Psoas muscle (tissue), 8 donors: ENCODE results near the gene EHD4. TPM values are rescaled to one million over a fixed set of nuclear protein-coding genes. Genes with fewer than 3 reads are reported as not detected.

Experiments used
- ATAC-seq, 4 donors: fragments of 200-7000 bp; cut with Tn5 transposase; one replicate each; pipeline ENCODE4 v1.9.1; 2020; ENCODE audit warnings: moderate library complexity in 3 of 4, mild to moderate bottlenecking in 2 of 4
- DNase-seq, 2 donors: peaks; one replicate each; pipeline ENCODE4 v3.0.0-alpha.2; 2020
- H3K27ac ChIP-seq: fragments of 200-600 bp; one replicate; pipeline ENCODE4 v1.8.0; 2022
- H3K27me3 ChIP-seq, 3 donors: fragments of 200-600 bp in 1 of 3; one replicate each; pipeline versions ENCODE4 v1.6.1 to v1.8.0; 2013 to 2022; ENCODE audit warnings: low read length in 2 of 3, mild to moderate bottlenecking in 2 of 3, moderate library complexity in 1 of 3; ENCODE audit not compliant: insufficient read depth in 3 of 3
- H3K36me3 ChIP-seq, 2 donors: fragments of 200-600 bp in 1 of 2; one replicate each; pipeline versions ENCODE4 v1.6.1 to v1.8.0; 2013 to 2022; ENCODE audit warnings: low read depth in 1 of 2, mild to moderate bottlenecking in 1 of 2, moderate library complexity in 1 of 2; ENCODE audit not compliant: insufficient read depth in 1 of 2
- H3K4me1 ChIP-seq: fragments of 200-600 bp; one replicate; pipeline ENCODE4 v1.8.0; 2022
- H3K4me3 ChIP-seq: fragments of 200-600 bp; one replicate; pipeline ENCODE4 v1.8.0; 2022; ENCODE audit warnings: mild to moderate bottlenecking
- H3K9me3 ChIP-seq: fragments of 200-600 bp; one replicate; pipeline ENCODE4 v1.8.0; 2022
- WGBS, 3 donors: extraction: QIAGEN DNeasy Blood & Tissue Kit; methylation state at CpG; one replicate each; pipeline versions ENCODE4 v1.1.6 to v1.1.7; 2013; 5-methylcytosine and 5-hydroxymethylcytosine counted together
- intact Hi-C, 2 donors: fragments of 100-400 bp; cut with DNase I; formaldehyde crosslinking; loops; one replicate each; pipeline versions ENCODE4 v1.11.0 to v1.14.2; 2022
- polyA plus RNA-seq, 3 donors: library from polyadenylated mRNA; stranded (reverse); fragments of 200-250 nt; gene quantifications; one replicate each; pipeline ENCODE4 v1.2.3, GENCODE V29; 2013
- total RNA-seq, 4 donors: library from RNA; stranded (reverse); fragmentation: NEBNext Ultra II Directional in 2 of 4; extraction: Animal tissue kit (Norgen Biotek cat#: 25700) in 2 of 4; gene quantifications; one replicate each; pipeline versions ENCODE4 v1.2.1 to v1.2.4, GENCODE V29; 2021 to 2023
- TF ChIP-seq, protein P1 (sequence below): fragments of 200-600 bp; IDR thresholded peaks from one replicate; pipeline ENCODE4 v1.8.0; 2022; ENCODE audit warnings: antibody characterized with exemption
- donor health status: healthy with polysubstance abuse.
- donor health status: DM: no; HTN: no; CAD: no; lungs with moderate emphysema.
- donor health status: Bipolar disorder and iron deficiency.
- donor health status: healthy.
- donor health status: DM: yes; HTN: yes; CAD: no.
- donor health status: DM: no; HTN: no; CAD: no.
- donor health status: DM: no; HTN: no; CAD: no.
- donor health status: DM: yes; HTN: yes; CAD: no.

Gene EHD4
- total and polyA plus RNA-seq, 7 donors = 1.7 to 9.6 (median 5.3) TPM

DNA sequence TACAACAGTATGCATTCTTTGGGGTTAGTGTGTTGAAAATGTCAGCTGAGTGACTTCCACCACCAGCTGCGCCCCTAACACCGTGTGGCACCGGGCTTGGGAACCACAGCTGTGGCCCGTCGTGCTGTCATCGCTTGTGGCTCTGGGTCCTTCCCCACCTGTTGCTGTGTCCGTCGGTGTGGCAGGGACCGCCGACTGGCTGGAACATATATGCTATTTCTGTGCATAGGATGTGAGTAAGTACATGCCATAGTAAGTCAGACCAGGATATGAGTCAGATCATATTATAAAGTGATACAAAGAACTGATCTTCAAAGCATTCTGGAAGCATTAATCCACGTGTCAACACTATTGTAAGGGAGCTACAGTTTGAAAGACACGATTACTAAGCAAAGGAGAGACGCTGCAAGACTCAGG is 31.9 kb downstream of the EHD4 start:
- TF ChIP-seq, protein P1, sequence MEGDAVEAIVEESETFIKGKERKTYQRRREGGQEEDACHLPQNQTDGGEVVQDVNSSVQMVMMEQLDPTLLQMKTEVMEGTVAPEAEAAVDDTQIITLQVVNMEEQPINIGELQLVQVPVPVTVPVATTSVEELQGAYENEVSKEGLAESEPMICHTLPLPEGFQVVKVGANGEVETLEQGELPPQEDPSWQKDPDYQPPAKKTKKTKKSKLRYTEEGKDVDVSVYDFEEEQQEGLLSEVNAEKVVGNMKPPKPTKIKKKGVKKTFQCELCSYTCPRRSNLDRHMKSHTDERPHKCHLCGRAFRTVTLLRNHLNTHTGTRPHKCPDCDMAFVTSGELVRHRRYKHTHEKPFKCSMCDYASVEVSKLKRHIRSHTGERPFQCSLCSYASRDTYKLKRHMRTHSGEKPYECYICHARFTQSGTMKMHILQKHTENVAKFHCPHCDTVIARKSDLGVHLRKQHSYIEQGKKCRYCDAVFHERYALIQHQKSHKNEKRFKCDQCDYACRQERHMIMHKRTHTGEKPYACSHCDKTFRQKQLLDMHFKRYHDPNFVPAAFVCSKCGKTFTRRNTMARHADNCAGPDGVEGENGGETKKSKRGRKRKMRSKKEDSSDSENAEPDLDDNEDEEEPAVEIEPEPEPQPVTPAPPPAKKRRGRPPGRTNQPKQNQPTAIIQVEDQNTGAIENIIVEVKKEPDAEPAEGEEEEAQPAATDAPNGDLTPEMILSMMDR = no peak
- Histone ChIP-seq H3K9me3 (no peaks in the 10 kb centered on the region), H3K27ac (no peak overlapping the region), H3K4me3 (no peak overlapping the region), H3K27me3 (no peaks in the 10 kb centered on the region), H3K36me3 (no peaks in the 10 kb centered on the region), H3K4me1 (peaks cover 11% of the 10 kb centered on the region)
- DNase-seq = peak in 1 of 2 donors; percentile 59
- ATAC-seq = peak; percentile 43 to 95 (median 70)
- intact Hi-C loops = no loop called here
- 41 to 55% (median 47%) methylated on average over 13 of the region's 13 CpGs for WGBS, 3 donors

DNA sequence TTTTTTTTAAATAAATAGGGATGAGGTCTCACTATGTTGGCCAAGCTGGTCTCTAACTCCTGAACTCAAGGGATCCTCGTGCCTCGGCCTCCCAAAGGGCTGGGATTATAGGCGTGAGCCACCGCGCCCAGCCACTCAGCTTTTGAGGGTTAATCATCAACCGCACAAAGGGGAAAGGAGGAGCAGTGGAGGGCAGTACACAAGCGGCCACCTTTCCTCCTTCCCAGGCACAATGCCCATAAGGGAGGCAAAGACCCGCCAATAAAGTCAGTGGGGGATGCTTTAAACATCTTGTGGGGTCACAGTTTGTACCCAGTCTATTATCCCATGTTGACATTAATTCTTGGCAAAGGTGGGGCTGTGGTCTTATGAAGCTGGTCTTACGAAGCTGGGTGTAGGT is 32.4 kb downstream of the EHD4 start:
- H3K4me3 ChIP-seq = no peak overlapping the region
- intact Hi-C loops = no loop called here
- WGBS, 3 donors = 86 to 90% (median 87%) methylated on average over 9 of the region's 9 CpGs
- no peak for DNase-seq
- H3K36me3 ChIP-seq = no peaks in the 10 kb centered on the region
- TF ChIP-seq, protein P1 = no peak
- H3K4me1 ChIP-seq = peaks cover 11% of the 10 kb centered on the region
- H3K9me3 ChIP-seq = no peaks in the 10 kb centered on the region
- ATAC-seq = no peak
- H3K27ac ChIP-seq = no peak overlapping the region
- no peaks in the 10 kb centered on the region for H3K27me3 ChIP-seq

- ATAC-seq = no peak
- 77 to 82% (median 80%) methylated on average over 4 of the region's 4 CpGs for WGBS, 3 donors
- H3K27me3 ChIP-seq = no peaks in the 10 kb centered on the region
- H3K27ac ChIP-seq = peak overlapping the region; percentile 60
- no peaks in the 10 kb centered on the region for H3K9me3 ChIP-seq
- H3K36me3 ChIP-seq = no peaks in the 10 kb centered on the region
- no peak overlapping the region for H3K4me3 ChIP-seq
- intact Hi-C loops = no loop called here
- peaks cover 20% of the 10 kb centered on the region for H3K4me1 ChIP-seq
- TF ChIP-seq, protein P1 = no peak
- no peak for DNase-seq
Observed at GRCh38 chr15:41937568-41937923, 34.8 kb downstream of the EHD4 start.

GRCh38 chr15:41936649-41937567 is 35.4 kb downstream of the EHD4 start:
- Histone ChIP-seq H3K4me3 (no peak overlapping the region), H3K36me3 (no peaks in the 10 kb centered on the region), H3K4me1 (peaks cover 20% of the 10 kb centered on the region), H3K9me3 (no peaks in the 10 kb centered on the region), H3K27me3 (no peaks in the 10 kb centered on the region), H3K27ac (peak overlapping the region; percentile 60)
- TF ChIP-seq, protein P1 = no peak
- ATAC-seq (peak in 3 of 4 donors; percentile 17 to 41 (median 17)), DNase-seq (peak; percentile 51 to 65)
- intact Hi-C loops = no loop called here
- WGBS, 3 donors = 62 to 71% (median 69%) methylated on average over 19 of the region's 19 CpGs
